ENCODE data around the gene TET2. TPM values are rescaled to one million over a fixed set of nuclear protein-coding genes. Genes with fewer than 3 reads are reported as not detected.

TET2 gene
- total RNA-seq, 4 donors from 2014 or later, result 30.3 to 57.6 (median 38.8) TPM

GRCh38 chr4:105193536-105193935 lies 46.9 kb downstream of the TET2 start:
- no peak for DNase-seq
- no peaks in the 10 kb centered on the region for H3K9me3 ChIP-seq
- peaks cover 0 to 7% (median 0%) of the 10 kb centered on the region in 3 donors for H3K36me3 ChIP-seq
- H3K27ac ChIP-seq, result no peak overlapping the region
- no peak for TF ChIP-seq POLR2A (IDR thresholded peaks at IDR 0.05)
- no peak for TF ChIP-seq CTCF (IDR thresholded peaks at IDR 0.05)
- H3K4me3 ChIP-seq, result no peak overlapping the region
- H3K27me3 ChIP-seq, result no peaks in the 10 kb centered on the region
- H3K4me1 ChIP-seq, result peaks cover 0 to 32% (median 2%) of the 10 kb centered on the region in 4 donors

GRCh38 chr4:105194328-105195231 lies 47.9 kb downstream of the TET2 start:
- Histone ChIP-seq H3K9me3 (no peaks in the 10 kb centered on the region), H3K27me3 (no peaks in the 10 kb centered on the region), H3K27ac (no peak overlapping the region), H3K4me1 (peaks cover 0 to 32% (median 2%) of the 10 kb centered on the region in 4 donors), H3K36me3 (peaks cover 0 to 7% (median 0%) of the 10 kb centered on the region in 3 donors), H3K4me3 (no peak overlapping the region)
- no peak for DNase-seq
- TF ChIP-seq POLR2A (IDR thresholded peaks at IDR 0.05) (no peak), CTCF (IDR thresholded peaks at IDR 0.05) (no peak)

GRCh38 chr4:105196523-105197145 lies 50.0 kb downstream of the TET2 start:
- no peaks in the 10 kb centered on the region for H3K27me3 ChIP-seq
- H3K27ac ChIP-seq, result no peak overlapping the region
- TF ChIP-seq CTCF (IDR thresholded peaks at IDR 0.05) (peak in 3 of 6 experiments; percentile 14 to 22 (median 20)), POLR2A (IDR thresholded peaks at IDR 0.05) (no peak)
- H3K9me3 ChIP-seq, result no peaks in the 10 kb centered on the region
- no peak for DNase-seq
- no peak overlapping the region for H3K4me3 ChIP-seq
- no peaks in the 10 kb centered on the region for H3K36me3 ChIP-seq
- peaks cover 0 to 23% (median 2%) of the 10 kb centered on the region in 4 donors for H3K4me1 ChIP-seq

- no peak for DNase-seq
- H3K27ac ChIP-seq, result no peak overlapping the region
- H3K36me3 ChIP-seq, result no peaks in the 10 kb centered on the region
- no peak overlapping the region for H3K4me3 ChIP-seq
- no peaks in the 10 kb centered on the region for H3K9me3 ChIP-seq
- TF ChIP-seq CTCF (IDR thresholded peaks at IDR 0.05) (no peak), POLR2A (IDR thresholded peaks at IDR 0.05) (no peak)
- peaks cover 0 to 11% (median 0%) of the 10 kb centered on the region in 4 donors for H3K4me1 ChIP-seq
- H3K27me3 ChIP-seq, result no peaks in the 10 kb centered on the region
These were observed 51.1 kb downstream of the TET2 start for GRCh38 chr4:105197777-105198176.

GRCh38 chr4:105198541-105198940 lies 51.9 kb downstream of the TET2 start:
- no peak overlapping the region for H3K27ac ChIP-seq
- no peak for DNase-seq
- TF ChIP-seq CTCF (IDR thresholded peaks at IDR 0.05), result no peak
- no peak for TF ChIP-seq POLR2A (IDR thresholded peaks at IDR 0.05)
- peaks cover 0 to 4% (median 0%) of the 10 kb centered on the region in 4 donors for H3K4me1 ChIP-seq
- H3K36me3 ChIP-seq, result no peaks in the 10 kb centered on the region
- no peak overlapping the region for H3K4me3 ChIP-seq
- H3K27me3 ChIP-seq, result no peaks in the 10 kb centered on the region
- no peaks in the 10 kb centered on the region for H3K9me3 ChIP-seq
